GM18520 (cell line): ENCODE results near the gene IGFBP7.

ENCODE experiments used
- ATAC-seq: cut with Tn5 transposase; IDR thresholded peaks from one replicate; pipeline ENCODE4 v1.9.1; 2021; ENCODE audit not compliant: unreplicated experiment

IGFBP7 gene

DNA sequence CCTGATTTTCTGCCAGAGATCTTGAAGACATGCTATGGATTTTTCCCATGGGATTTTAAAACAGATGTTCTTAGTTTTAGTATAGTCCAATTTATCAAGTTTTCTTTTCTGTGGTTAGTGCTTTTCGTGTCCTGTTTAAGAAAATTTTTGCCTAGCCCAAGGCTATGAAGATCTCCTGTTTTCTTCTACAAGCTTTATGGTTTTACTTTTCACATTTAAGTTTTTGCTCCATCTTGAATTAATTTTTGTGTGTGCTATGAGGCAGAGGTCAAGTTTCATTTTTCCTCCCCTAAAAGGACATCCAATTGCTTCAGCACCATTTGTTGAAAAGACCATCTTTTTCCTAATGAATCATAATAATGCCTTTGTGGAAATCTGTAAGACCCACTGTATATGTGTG, 65.9 kb downstream of the IGFBP7 start:
- no peak for ATAC-seq

GRCh38 chr4:57043347-57044251, 66.6 kb downstream of the IGFBP7 start:
- ATAC-seq = no peak

- ATAC-seq = no peak
Measured at GRCh38 chr4:57042711-57043169, 67.4 kb downstream of the IGFBP7 start.

- no peak for ATAC-seq
Measured at GRCh38 chr4:57041020-57041419, 69.2 kb downstream of the IGFBP7 start.

DNA sequence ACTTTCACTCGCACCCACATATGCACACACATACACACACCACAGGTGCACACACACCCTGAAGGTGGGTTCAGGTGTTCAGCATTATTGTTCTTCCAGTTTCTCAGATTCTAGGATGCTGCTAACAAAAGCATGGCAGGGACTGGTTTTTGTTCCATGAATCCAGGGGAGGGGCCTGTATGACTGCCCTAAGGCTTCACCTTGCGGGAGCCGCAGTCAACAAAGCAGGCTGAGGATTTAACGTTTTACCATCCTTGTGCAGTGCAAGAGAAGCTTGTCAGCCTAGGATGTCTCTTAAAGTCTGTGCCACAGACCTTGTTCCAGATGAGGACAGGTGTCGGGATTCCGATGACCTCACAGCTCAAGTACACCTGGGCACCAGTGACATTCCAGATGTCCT, 69.7 kb downstream of the IGFBP7 start:
- no peak for ATAC-seq

GRCh38 chr4:57039345-57039744, 70.8 kb downstream of the IGFBP7 start:
- ATAC-seq = no peak

DNA sequence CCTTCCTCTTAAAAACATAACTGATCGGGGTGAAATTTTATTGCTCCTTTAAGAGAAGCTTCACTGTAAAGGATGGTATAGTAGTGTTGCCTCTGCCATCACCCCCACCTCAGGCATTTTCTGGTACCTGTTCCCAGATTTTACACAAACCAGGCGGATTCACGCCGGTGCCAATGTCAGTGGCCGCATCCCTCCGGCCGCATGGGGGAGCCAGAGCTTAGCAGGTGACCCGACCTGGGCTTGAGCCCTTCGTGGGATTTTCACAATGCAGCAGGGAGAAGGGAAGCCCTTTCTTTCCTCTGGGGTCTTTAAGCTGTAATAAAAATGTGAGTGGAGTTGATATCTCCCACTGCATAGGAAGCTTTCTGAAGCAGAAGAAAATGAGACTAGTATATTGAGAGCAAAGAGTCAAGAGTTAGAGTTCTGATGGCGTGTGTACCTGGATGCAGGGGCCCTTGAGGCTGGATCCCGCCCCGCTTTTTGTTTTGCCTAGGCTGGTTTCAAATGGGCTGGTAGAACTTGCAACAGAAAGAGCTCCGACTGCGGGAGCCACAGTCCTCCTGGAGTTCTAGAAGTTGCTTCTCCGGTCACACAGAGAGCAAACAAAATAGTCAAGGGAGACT, 72.1 kb downstream of the IGFBP7 start:
- ATAC-seq = no peak

- ATAC-seq = no peak
Measured at GRCh38 chr4:57034520-57034919, 75.7 kb downstream of the IGFBP7 start.

GRCh38 chr4:57023104-57023503, 87.1 kb downstream of the IGFBP7 start:
- ATAC-seq = no peak

GRCh38 chr4:57020467-57021101, 89.6 kb downstream of the IGFBP7 start:
- ATAC-seq = no peak

DNA sequence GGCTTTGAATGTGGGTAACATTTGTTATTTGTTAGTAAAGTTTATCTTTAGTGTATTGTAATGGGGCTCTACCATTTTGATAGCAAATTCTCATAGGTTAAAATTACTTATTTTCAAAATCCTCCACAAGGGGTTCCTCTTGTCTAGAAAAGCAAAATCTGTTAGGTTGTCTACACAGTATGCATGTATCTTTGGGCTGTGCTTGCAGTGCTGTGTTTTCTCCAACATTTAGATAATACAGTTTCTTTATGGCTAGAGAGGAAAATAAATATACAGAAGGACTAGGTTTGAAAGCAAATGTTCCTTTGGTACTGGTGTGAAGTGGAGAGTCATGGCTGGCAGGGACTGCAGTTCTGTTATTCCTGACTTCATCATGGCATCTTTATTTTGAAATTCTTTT, 91.2 kb downstream of the IGFBP7 start:
- no peak for ATAC-seq

DNA sequence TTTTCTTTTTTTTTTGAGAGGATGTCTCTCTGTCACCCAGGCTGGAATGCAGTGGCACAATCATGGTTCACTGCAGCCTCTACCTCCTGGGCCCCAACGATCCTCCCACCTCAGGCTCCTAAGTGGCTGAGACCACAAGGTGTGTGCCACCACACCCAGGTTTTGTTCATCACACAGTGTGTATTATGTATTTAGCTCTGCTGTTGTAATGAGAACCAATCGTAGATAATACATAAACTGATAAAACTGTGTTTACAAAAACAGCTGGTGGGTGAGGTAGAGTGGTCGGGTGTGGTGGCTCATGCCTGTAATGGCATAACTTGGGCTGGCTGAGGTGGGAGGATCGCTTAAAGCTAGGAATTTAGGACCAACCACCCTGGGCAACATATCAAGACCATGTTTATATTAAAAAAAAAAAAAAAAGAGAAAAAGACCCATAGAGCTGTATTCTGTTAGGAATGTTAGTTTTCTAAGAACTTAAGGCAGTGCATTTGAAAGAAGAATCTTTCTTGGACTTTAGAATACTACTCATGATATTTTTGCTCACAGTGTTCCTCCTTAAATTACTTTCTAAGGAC, 96.6 kb downstream of the IGFBP7 start:
- ATAC-seq = no peak

DNA sequence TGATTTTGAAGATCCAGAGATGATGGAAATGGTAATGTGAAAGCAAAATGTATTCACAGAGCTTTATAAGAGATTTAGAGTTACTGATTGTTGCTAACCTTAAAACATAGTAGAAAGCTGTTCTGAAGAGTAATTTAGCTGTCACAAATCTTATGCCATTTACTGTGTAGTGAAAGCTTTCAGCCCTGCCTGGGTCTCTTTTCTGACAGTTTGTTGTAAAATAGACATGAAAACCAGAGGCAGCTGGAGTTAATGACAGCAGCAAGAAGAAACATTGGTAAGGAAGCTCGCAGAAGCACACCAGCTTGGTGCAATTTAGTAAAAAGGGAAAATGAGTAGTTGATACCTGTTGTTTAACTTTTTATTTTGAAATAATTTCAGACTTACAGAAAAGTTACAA, 110.4 kb downstream of the IGFBP7 start:
- no peak for ATAC-seq

GRCh38 chr4:56995525-56995924, 114.7 kb downstream of the IGFBP7 start:
- no peak for ATAC-seq

DNA sequence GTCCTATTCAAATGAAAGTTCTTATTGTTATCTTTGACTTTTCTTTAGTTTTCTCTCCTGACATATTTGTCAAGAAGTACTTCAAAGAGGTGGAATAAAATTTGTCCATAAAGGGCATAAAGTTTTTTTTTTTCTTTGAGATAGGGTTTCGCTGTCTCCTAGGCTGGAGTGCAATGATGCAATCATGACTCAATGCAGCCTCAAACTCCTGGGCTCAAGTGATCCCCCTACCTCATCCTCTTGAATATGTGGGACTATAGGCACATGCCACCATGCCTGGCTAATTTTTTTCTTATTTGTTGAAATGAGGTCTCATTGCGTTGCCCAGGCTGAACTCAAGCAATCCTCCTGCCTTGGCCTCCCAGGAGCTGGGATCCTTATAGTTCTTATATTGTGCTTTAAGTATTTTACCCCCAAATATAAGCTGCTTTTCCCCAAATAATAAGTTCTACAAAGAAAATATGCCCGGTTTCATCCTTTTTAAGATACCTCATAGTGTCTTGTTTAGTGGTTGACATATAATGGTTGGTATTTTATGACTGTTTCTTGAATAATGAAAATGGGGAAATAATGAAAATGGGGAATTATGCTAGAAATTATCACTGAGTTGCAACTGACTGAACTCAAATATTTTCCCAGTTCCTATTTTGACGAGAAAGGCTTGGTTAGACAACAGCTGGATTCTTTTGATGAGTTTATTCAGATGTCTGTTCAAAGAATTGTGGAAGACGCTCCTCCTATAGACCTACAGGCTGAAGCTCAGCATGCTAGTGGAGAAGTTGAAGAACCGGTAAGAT, 119.9 kb downstream of the IGFBP7 start:
- ATAC-seq = no peak

- no peak for ATAC-seq
Measured at GRCh38 chr4:56986952-56987351, 123.2 kb downstream of the IGFBP7 start.

- ATAC-seq = no peak
Measured at GRCh38 chr4:56986192-56986591, 124.0 kb downstream of the IGFBP7 start.

GRCh38 chr4:56981795-56982201, 128.4 kb downstream of the IGFBP7 start:
- ATAC-seq = no peak
